Measurements from ENCODE around the gene CDC25B.
"Not testable (repeated sequence)": the region's sequence is repeated elsewhere in the genome, so short reads cannot be mapped to it uniquely, and the experiment has no call there.

CDC25B gene

GRCh38 chr20:3842348-3842930 lies 46.3 kb downstream of the CDC25B start:
- DNase-seq, result no peak

- no peak for DNase-seq
Observed at GRCh38 chr20:3843490-3843889, 47.4 kb downstream of the CDC25B start.

GRCh38 chr20:3843990-3844619 lies 48.0 kb downstream of the CDC25B start:
- DNase-seq, result not testable (repeated sequence)

GRCh38 chr20:3846378-3846739 lies 50.2 kb downstream of the CDC25B start:
- no peak for DNase-seq

GRCh38 chr20:3846740-3847428 lies 50.8 kb downstream of the CDC25B start, which contains the start of gene MAVS:
Gene MAVS, plus strand, starts transcription at chr20:3846834. Its CDS starts 7,791 bp downstream, at chr20:3854625.
- peak; percentile 70 for DNase-seq

- DNase-seq, result no peak
Observed at GRCh38 chr20:3847429-3847940, 51.4 kb downstream of the CDC25B start.

GRCh38 chr20:3848565-3848964 lies 52.5 kb downstream of the CDC25B start:
- no peak for DNase-seq

- DNase-seq, result no peak
Observed at GRCh38 chr20:3854462-3854871, 58.4 kb downstream of the CDC25B start.
